22Rv1 (cell line): Measurements from ENCODE around the gene AHRR.
"Not testable (repeated sequence)": the region's sequence is repeated elsewhere in the genome, so short reads cannot be mapped to it uniquely, and the experiment has no call there.

Experiments
- H3K27ac ChIP-seq: fragments of 450-650 bp; 2 replicates; pipeline ENCODE4 v1.5.1; 2017
- ZFX ChIP-seq: fragments of 450-650 bp; IDR thresholded peaks from 2 replicates; pipeline ENCODE4 v1.6.1; 2017; ENCODE audit warnings: antibody characterized with exemption, borderline replicate concordance
- TF ChIP-seq, protein P1 (sequence below): fragments of 450-650 bp; IDR thresholded peaks from 2 replicates; pipeline ENCODE4 v1.5.1; 2017; ENCODE audit warnings: mild to moderate bottlenecking

Gene AHRR

GRCh38 chr5:321230-321725, at the start of gene AHRR:
Gene AHRR, plus strand, starts transcription at chr5:321714. Its CDS starts 22,189 bp downstream, at chr5:343903.
- no peak within 1 kb of the TSS for H3K27ac ChIP-seq
- TF ChIP-seq ZFX = no peak
- TF ChIP-seq, protein P1, sequence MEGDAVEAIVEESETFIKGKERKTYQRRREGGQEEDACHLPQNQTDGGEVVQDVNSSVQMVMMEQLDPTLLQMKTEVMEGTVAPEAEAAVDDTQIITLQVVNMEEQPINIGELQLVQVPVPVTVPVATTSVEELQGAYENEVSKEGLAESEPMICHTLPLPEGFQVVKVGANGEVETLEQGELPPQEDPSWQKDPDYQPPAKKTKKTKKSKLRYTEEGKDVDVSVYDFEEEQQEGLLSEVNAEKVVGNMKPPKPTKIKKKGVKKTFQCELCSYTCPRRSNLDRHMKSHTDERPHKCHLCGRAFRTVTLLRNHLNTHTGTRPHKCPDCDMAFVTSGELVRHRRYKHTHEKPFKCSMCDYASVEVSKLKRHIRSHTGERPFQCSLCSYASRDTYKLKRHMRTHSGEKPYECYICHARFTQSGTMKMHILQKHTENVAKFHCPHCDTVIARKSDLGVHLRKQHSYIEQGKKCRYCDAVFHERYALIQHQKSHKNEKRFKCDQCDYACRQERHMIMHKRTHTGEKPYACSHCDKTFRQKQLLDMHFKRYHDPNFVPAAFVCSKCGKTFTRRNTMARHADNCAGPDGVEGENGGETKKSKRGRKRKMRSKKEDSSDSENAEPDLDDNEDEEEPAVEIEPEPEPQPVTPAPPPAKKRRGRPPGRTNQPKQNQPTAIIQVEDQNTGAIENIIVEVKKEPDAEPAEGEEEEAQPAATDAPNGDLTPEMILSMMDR = peak; percentile 88

DNA sequence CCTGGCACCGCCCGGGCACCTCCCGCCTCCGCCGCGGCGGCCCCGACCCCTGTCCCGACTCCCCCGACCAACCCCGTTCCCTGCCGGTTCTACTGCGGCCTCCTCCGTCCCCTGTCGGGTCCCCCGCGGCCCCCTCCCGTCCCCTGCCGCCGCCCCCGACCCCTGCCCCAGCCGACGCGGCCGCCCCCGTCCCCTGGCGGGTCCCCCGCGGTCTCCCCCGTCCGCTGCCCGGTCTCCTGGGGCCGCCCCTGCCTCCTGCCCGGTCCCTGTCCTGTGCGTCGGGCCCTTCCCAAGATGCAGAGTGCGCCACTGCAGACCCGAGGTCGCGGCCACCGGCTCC, 49.7 kb upstream of the AHRR start:
- peak overlapping the region; percentile 77 for H3K27ac ChIP-seq

DNA sequence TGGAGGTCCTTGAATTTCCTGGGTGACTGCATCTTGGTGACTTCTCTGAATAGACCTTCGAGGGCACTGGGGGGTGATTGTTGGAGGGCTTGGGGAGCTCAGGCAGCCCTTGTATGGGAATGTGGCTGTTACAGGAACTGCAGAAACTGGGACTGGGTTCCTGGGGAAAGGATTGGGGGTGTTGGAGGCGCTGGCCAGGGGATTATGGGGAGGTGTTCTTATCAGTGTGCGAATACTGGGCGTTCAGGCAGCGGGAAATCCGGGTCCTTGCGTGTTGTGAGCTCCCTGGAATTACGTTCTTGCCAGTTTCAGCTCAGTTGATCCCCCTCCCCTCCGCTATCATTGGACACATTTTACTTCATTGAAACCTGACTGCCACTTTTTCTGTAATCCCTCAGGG, 48.4 kb upstream of the AHRR start:
- not testable (repeated sequence) for H3K27ac ChIP-seq

DNA sequence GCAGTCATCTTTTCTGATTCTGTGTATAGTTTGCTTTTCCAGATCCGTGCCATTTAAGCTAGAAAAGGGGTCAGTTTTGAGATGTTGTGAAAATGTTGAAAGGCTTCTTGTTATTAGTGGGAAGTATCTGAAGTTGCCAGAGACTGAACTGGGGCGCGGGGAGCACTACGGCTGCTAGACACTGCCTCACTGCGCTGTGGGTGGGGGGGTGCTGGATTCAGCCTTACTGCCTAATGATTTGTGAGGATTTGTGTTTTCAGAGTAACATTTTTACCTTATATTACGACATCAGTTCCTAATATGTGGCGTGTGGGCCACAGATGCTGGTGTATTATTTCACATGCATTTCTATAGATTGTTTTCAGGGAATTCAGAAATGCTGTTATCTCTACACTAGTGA, 48.0 kb upstream of the AHRR start:
- H3K27ac ChIP-seq = not testable (repeated sequence)

GRCh38 chr5:274346-274745, 47.2 kb upstream of the AHRR start:
- not testable (repeated sequence) for H3K27ac ChIP-seq

DNA sequence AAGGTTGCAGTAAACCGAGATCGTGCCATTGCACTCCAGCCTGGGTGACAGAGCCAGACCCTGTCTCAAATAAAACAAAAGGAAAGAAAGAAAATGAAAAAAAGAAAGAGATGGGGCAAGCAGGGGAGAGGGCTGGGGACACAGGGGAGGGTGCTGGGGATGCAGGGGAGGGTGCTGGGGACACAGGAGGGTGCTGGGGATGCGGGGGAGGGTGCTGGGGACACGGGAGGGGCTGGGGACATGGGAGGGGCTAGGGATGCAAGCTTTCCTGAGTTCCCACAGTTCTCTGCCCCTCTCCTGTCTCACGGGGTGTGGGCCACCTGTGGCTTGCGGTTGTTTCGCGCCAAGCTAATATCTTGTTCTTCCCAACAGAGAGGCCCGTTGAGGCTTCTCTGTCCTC, 42.9 kb upstream of the AHRR start:
- no peak overlapping the region for H3K27ac ChIP-seq
- no peak for TF ChIP-seq ZFX
- TF ChIP-seq, protein P1 = no peak

GRCh38 chr5:279051-279665, 42.4 kb upstream of the AHRR start:
- H3K27ac ChIP-seq = not testable (repeated sequence)

- no peak overlapping the region for H3K27ac ChIP-seq
- TF ChIP-seq, protein P1 = no peak
- no peak for TF ChIP-seq ZFX
These were observed 35.4 kb upstream of the AHRR start for GRCh38 chr5:285991-286557.

DNA sequence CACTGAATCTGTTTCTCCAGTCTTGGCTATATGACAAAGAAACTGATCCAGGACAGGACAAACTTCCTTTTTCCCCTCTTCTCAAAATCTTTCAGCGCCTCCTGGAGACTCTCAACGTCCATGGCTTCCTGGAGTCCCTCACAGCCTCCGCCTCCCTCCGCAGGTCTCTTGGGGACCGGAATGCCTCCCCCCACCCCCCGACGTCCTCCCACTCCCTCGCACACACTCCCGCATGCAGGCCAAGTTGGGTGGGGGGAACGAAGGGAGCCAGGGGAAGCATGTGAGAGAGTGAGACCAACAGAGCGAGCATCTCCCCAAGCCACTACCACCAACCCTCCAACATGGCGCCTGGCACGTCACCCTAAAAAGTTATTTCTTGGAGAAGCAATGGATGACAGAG, 31.3 kb upstream of the AHRR start:
- H3K27ac ChIP-seq = not testable (repeated sequence)

DNA sequence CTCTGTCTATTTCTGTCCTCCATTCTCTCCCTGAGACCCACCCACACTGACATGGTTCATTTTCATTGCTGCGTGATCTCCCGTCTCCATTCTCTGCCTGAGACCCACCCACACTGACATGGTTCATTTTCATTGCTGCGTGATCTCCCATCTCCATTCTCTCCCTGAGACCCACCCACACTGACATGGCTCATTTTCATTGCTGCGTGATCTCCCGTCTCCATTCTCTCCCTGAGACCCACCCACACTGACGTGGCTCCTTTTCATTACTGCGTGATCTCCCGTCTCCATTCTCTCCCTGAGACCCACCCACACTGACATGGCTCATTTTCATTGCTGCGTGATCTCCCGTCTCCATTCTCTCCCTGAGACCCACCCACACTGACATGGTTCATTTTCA, 30.2 kb upstream of the AHRR start:
- H3K27ac ChIP-seq = not testable (repeated sequence)

DNA sequence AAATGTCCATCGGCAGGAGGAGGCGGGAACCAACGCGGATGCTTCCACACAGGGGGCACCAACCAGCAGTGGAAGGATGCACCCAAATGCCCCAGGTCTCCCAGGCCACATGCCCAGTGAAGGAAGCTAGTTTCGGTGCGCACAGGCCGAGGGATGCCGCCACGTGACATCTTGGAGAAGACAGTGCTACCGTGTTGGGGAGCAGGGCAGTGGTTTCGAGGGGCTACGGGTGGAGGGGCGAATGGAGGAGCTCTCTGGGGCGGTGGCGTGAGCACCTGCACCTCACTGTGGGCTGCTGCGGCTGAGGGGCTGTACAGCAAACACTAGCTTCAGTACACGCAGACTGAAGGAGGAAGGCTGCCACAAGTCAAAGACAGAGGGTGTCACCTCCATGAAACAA, 26.7 kb upstream of the AHRR start:
- H3K27ac ChIP-seq = not testable (repeated sequence)

GRCh38 chr5:296207-296606, 25.3 kb upstream of the AHRR start:
- not testable (repeated sequence) for H3K27ac ChIP-seq

DNA sequence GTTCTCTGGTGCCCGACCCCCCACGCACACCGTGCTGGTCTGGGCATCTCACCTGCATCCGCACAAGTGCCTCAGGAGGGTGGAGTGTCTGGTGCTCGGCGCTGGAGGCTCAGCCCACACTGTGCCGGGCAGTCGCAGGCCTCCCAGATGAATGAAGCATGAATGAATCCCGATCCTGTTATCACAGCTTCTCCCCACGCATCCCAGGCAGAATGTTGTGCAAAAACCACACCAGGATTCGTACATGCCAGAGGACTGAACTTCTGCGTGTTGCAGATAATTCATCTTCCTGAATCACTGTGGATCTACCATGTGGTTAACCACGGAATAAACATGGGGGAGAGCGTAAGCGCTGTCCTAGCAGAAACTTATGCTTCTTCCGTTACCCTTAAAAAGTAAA, 24.6 kb upstream of the AHRR start:
- not testable (repeated sequence) for H3K27ac ChIP-seq

- not testable (repeated sequence) for H3K27ac ChIP-seq
These were observed 24.1 kb upstream of the AHRR start for GRCh38 chr5:297448-297847.

DNA sequence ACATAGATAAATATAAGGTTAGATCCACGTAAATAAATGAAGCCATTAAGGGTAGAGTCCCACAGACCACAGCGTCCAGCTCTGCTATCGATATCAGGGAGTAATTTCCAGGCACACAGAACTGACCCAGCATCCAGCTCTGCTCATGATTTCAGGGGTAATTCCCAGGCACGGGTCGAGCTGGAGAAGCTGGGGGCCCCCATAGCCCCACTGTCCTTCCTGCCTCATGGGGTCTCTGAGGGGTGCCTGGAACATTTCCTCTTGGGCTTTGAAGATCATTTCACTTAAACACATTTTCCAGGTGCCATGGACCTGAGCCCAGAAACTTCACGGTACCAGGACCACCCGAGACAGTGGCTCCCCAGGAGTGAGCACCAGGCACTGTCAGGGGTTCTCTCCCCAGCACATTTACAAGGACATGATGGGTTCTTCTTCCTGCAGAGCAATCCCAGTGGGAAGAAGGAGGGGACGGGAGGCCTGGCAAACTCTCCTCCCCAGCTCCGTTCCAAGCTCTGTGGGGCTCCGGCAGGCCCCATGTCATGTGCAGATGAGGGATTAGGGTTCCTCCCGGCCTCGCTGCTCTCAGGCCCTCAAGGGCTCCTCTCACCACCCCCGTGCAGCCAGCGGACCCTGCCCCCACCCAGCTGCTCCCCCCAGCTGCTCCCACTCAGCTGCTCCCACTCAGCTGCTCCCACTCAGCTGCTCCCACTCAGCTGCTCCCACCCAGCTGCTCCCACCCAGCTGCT, 23.4 kb upstream of the AHRR start:
- not testable (repeated sequence) for H3K27ac ChIP-seq
